Measurements from ENCODE around the gene LUC7L.

DNA sequence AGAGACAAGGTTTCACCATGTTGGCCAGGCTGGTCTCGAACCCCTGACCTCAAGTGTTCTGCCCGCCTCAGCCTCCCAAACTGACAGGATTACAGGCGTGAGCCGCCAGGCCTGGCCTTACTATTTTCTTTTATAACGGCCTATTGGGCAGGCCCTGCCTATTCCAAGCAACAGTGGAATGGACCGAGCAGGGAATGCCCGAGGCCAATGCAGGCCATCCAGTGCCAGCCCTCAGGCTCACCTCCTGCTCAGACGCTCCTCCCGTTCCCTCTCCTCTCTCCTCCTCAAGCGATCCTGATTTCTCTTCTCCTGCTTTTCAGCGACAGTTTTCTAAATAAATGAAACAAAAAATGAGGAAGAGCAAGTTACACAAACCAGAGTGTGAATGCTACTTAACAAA is 36.6 kb downstream of the LUC7L start:
- TF ChIP-seq POLR2AphosphoS5 (IDR thresholded peaks at IDR 0.05; ENCODE audit: borderline replicate concordance, low read depth, low read length) (no peak), EZH2 (IDR thresholded peaks at IDR 0.05) (no peak)

All from SK-N-MC (cell line).